SU-DHL-6 (cell line): ENCODE measurements around the gene BASP1.

ENCODE experiments used
- H2AFZ ChIP-seq: fragments of 200-600 bp; sonication (generic); 2 replicates; pipeline ENCODE4 v1.6.1; 2014; ENCODE audit warnings: low read depth, mild to moderate bottlenecking, moderate library complexity, mixed read lengths, antibody characterized with exemption, low read length; ENCODE audit not compliant: severe bottlenecking
- H3F3A ChIP-seq: fragments of 200-600 bp; shearing (Covaris generic); 2 replicates; pipeline ENCODE4 v1.6.0; 2016; ENCODE audit warnings: antibody characterized with exemption, mild to moderate bottlenecking; ENCODE audit not compliant: insufficient read depth
- H3K27ac ChIP-seq: fragments of 200-600 bp; sonication (generic); 2 replicates; pipeline ENCODE4 v1.5.1; 2016; ENCODE audit warnings: low read depth, mild to moderate bottlenecking, low read length, moderate library complexity, mixed read lengths
- H3K27me3 ChIP-seq: fragments of 200-600 bp; sonication (generic), shearing (Covaris generic); 2 replicates; pipeline ENCODE4 v1.6.0; 2014; ENCODE audit warnings: mild to moderate bottlenecking, low read length
- H3K36me3 ChIP-seq: fragments of 200-600 bp; sonication (generic); 2 replicates; pipeline ENCODE4 v1.6.1; 2014; ENCODE audit warnings: mild to moderate bottlenecking, low read length, mixed read lengths
- H3K4me2 ChIP-seq: fragments of 300-600, 200-600 bp; shearing (Covaris generic), sonication (generic); 2 replicates; pipeline ENCODE4 v1.6.0; 2014; ENCODE audit warnings: low read length, low read depth, mild to moderate bottlenecking; ENCODE audit not compliant: poor library complexity, severe bottlenecking
- H3K4me3 ChIP-seq: fragments of 200-600 bp; sonication (generic); 2 replicates; pipeline ENCODE4 v1.5.1; 2014; ENCODE audit warnings: antibody characterized with exemption, low read length, mild to moderate bottlenecking, mixed read lengths; ENCODE audit not compliant: insufficient read depth, poor library complexity, severe bottlenecking
- H3K79me2 ChIP-seq: fragments of 200-600 bp; sonication (generic); 2 replicates; pipeline ENCODE4 v1.6.1; 2014; ENCODE audit warnings: mild to moderate bottlenecking, low read length, moderate library complexity; ENCODE audit not compliant: insufficient read depth
- H3K9ac ChIP-seq: fragments of 200-600 bp; sonication (generic); 2 replicates; pipeline ENCODE4 v1.7.0; 2014; ENCODE audit warnings: mild to moderate bottlenecking, low read length
- H3K9me2 ChIP-seq: fragments of 200-600 bp; sonication (generic); replicated peaks from 2 replicates; pipeline ENCODE4 v1.6.1; 2014; ENCODE audit warnings: low read length; ENCODE audit not compliant: insufficient read depth
- H3K9me3 ChIP-seq: fragments of 200-600 bp; sonication (generic); 2 replicates; pipeline ENCODE4 v1.6.1; 2014; ENCODE audit warnings: low read length, mixed read lengths; ENCODE audit not compliant: insufficient read depth
- H4K20me1 ChIP-seq: fragments of 200-600 bp; sonication (generic); 2 replicates; pipeline ENCODE4 v1.6.1; 2014; ENCODE audit warnings: low read depth, mild to moderate bottlenecking, antibody characterized with exemption, low read length, moderate library complexity, mixed read lengths
- CTCF ChIP-seq: fragments of 200-600 bp; sonication (generic); IDR thresholded peaks from one replicate; pipeline ENCODE4 v1.5.1; 2017; ENCODE audit warnings: antibody characterized with exemption, mild to moderate bottlenecking, low read length, moderate library complexity; ENCODE audit not compliant: insufficient read depth, poor library complexity, severe bottlenecking
- EZH2phosphoT487 ChIP-seq: fragments of 200-600 bp; sonication (generic), shearing (Covaris generic); conservative IDR thresholded peaks from 2 replicates; pipeline ENCODE4 v1.6.1; 2018; ENCODE audit warnings: mild to moderate bottlenecking, antibody characterized with exemption, low read length, moderate library complexity, mixed read lengths

The BASP1 gene

DNA sequence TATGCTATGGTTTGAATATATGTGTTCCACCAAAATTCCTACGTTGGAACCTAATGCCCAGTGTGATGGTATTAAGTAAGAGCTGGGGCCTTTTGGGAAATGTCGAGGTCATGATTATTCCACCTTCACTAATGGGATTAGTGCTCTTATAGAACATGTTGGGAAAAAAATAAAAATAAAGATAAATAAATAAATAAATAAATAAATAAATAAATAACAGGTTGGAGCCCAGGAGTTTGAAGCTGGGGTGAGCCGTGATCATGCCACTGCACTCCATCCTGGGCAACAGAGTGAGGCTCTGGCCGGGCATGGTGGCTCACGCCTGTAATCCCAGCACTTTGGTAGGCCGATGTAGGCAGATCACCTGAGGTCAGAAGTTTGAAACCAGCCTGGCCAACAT is 22.5 kb downstream of the BASP1 start:
- Histone ChIP-seq H3K79me2 (peaks cover 100% of the 10 kb centered on the region), H3K4me3 (no peak overlapping the region), H3K36me3 (peaks cover 21% of the 10 kb centered on the region), H3K27me3 (no peaks in the 10 kb centered on the region), H3K4me2 (peak overlapping the region; percentile 16), H3F3A (peaks cover 9% of the 10 kb centered on the region; the same call in 1 of the 2 replicates), H3K9me2 (no peaks in the 10 kb centered on the region), H3K9ac (no peak overlapping the region), H3K27ac (no peak overlapping the region), H2AFZ (no peak overlapping the region), H3K9me3 (no peaks in the 10 kb centered on the region), H4K20me1 (peaks cover 61% of the 10 kb centered on the region)
- no peak for TF ChIP-seq EZH2phosphoT487
- no peak for TF ChIP-seq CTCF

DNA sequence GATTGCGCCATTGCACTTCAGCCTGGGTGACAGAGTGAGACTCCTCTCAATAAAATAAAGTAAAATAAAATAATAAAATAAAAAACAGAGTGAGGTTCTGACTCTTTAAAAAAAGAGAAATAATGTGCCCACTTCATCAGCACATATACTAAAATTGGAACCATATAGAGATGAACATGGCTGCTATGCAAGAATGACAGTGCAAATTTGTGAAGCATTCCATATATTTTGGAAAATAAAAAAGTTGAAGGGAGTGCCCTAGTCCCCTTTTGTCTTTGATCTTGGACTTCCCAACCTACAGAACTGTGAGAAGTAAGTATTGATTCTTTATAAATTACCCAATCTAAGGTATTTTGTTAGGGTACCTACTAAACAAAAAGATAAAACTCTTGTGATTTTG is 23.1 kb downstream of the BASP1 start:
- no peaks in the 10 kb centered on the region for H3K9me2 ChIP-seq
- H3K4me3 ChIP-seq: no peak overlapping the region
- TF ChIP-seq EZH2phosphoT487: no peak
- no peak for TF ChIP-seq CTCF
- H3K27me3 ChIP-seq: no peaks in the 10 kb centered on the region
- H3K9me3 ChIP-seq: no peaks in the 10 kb centered on the region
- H2AFZ ChIP-seq: no peak overlapping the region
- peak overlapping the region; percentile 45; the same call in 1 of the 2 replicates for H3K27ac ChIP-seq
- peaks cover 62% of the 10 kb centered on the region for H4K20me1 ChIP-seq
- H3K79me2 ChIP-seq: peaks cover 100% of the 10 kb centered on the region
- H3K36me3 ChIP-seq: peaks cover 24% of the 10 kb centered on the region
- peak overlapping the region; percentile 34 for H3K4me2 ChIP-seq
- H3F3A ChIP-seq: peaks cover 13% of the 10 kb centered on the region; the same call in 1 of the 2 replicates
- no peak overlapping the region for H3K9ac ChIP-seq

DNA sequence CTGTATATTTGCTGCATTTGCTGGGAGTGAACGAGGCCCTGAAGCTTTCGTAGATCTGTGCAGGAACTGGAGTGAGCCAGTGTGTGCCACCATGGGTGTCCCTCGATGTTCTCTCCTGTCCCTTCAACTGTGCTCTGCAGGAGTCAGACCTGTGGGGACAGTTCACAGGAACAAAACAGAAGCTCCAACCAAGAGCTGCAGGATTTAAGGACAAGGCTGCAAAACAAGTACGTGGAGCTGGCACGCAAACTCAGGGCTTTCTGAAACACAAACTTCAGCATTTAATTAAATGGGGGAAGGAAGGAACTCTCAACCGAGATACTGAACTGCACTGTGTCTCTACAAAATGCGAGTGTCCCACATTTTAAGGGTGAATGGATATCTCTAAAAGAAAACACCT is 24.2 kb downstream of the BASP1 start:
- Histone ChIP-seq H3K9me3 (no peaks in the 10 kb centered on the region), H3K79me2 (peaks cover 100% of the 10 kb centered on the region), H3K4me2 (peak overlapping the region; percentile 34), H3K36me3 (peaks cover 24% of the 10 kb centered on the region), H2AFZ (no peak overlapping the region), H3F3A (peaks cover 14% of the 10 kb centered on the region; the same call in 1 of the 2 replicates), H3K27me3 (no peaks in the 10 kb centered on the region), H3K9me2 (no peaks in the 10 kb centered on the region), H4K20me1 (peaks cover 58% of the 10 kb centered on the region), H3K9ac (no peak overlapping the region), H3K27ac (peak overlapping the region; percentile 5; the same call in 1 of the 2 replicates), H3K4me3 (no peak overlapping the region)
- TF ChIP-seq CTCF (no peak), EZH2phosphoT487 (no peak)
